ENCODE measurements around the gene NUTM2G. TPM values are rescaled to one million over a fixed set of nuclear protein-coding genes. Genes with fewer than 3 reads are reported as not detected.

NUTM2G gene, protein sequence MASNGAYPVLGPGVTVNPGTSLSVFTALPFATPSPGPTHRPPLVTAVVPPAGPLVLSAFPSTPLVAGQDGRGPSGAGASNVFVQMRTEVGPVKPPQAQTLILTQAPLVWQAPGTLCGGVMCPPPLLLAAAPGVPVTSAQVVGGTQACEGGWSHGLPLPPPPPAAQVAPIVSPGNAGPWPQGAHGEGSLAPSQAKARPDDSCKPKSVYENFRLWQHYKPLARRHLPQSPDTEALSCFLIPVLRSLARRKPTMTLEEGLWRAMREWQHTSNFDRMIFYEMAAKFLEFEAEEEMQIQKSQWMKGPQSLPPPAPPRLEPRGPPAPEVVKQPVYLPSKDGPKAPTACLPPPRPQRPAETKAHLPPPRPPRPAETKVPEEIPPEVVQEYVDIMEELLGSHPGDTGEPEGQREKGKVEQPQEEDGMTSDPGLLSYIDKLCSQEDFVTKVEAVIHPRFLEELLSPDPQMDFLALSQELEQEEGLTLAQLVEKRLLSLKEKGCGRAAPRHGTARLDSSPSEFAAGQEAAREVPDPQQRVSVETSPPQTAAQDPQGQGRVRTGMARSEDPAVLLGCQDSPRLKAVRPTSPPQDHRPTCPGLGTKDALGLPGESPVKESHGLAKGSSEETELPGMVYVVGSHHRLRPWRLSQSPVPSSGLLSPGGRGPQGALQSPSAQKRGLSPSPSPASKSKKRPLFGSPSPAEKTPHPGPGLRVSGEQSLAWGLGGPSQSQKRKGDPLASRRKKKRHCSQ
- not detected in 5 replicates for total RNA-seq (2022; extraction: Qiagen RNA extraction)

DNA sequence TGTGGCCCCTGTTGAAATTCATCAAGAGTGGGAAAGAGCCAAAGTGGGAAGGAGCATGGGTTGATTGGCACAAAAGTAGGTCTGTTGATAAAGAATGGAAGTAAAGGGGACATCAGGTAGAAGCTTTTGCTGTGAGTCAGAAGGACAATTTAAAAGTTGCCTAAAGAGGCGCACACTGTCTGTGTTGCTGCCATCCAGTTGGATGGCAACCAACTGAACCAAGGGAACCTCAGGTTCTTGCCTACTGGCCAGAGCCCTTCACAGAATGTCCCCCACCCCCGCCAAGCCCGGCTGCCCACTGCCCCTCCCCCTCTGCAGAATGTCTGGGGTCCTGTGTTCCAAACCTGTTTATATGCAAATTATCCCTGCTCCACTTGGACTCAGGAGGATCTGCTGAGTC, at the start of gene NUTM2G:
TSS of gene NUTM2G (plus strand) at position 301 of the 400 bp plus-strand sequence. CDS start 182 bp downstream, outside the sequence.

Other genes starting within 250 kb of the NUTM2G start
- 3.7 to 6.2 TPM (median 5.9 TPM) in 5 replicates for gene ZNF510, start 150.8 kb upstream of the NUTM2G start, total RNA-seq (2022; extraction: Qiagen RNA extraction)
- gene ZNF782, start 74.3 kb upstream of the NUTM2G start, total RNA-seq (2022; extraction: Qiagen RNA extraction): 1.1 to 2.7 TPM (median 2.0 TPM) in 5 replicates
- gene CTSV, start 110.3 kb downstream of the NUTM2G start, total RNA-seq (2022; extraction: Qiagen RNA extraction): 12.1 to 14.5 TPM (median 13.2 TPM) in 5 replicates

Measured in A549 treated with Mapracorat at 1 μM for 4 hours (cell line).